ENCODE data around the gene SCAANT1. TPM values are rescaled to one million over a fixed set of nuclear protein-coding genes. Genes with fewer than 3 reads are reported as not detected.

Gene SCAANT1
- total and polyA plus RNA-seq, 2 of the 8 experiments (the other 6 are each of a cell fraction or from before 2014, with no cell fraction given), result not detected

GRCh38 chr3:63932509-63933212 lies 20.5 kb upstream of the SCAANT1 start:
- no peaks in the 10 kb centered on the region for H3K9me3 ChIP-seq (ENCODE audit: insufficient read depth in 2 of 2, low read depth in 1 of 2, low read length in 1 of 2)
- H3K18ac ChIP-seq (ENCODE audit: extremely low read depth, low read length), result no peak overlapping the region
- no peak overlapping the region for H2AFZ ChIP-seq (ENCODE audit: low read length)
- H3K4ac ChIP-seq (replicated peaks; ENCODE audit: insufficient read length, low read depth, low read length), result no peak overlapping the region
- ChIA-PET POLR2A (ENCODE audit: partially characterized antibody) (no interaction called here), CTCF (ENCODE audit: partially characterized antibody) (interaction anchor here (0.6 kb wide), 1 partner anchor 583 kb away, joined by 3 read pairs; no protein-coding TSS in a partner anchor)
- no peak overlapping the region for H3K27ac ChIP-seq (ENCODE audit: low read depth, low read length)
- H2BK20ac ChIP-seq (ENCODE audit: low read length), result no peak overlapping the region
- peaks cover 0 to 2% of the 10 kb centered on the region in 2 experiments for H4K20me1 ChIP-seq (replicated peaks in 1 of 2; ENCODE audit: control insufficient read depth in 1 of 2, insufficient read depth in 2 of 2, low read length in 2 of 2)
- no peak overlapping the region for H4K8ac ChIP-seq (ENCODE audit: extremely low read depth, insufficient read depth, low read length)
- no peak for DNase-seq (ENCODE audit: low read depth in 1 of 2, low spot score in 2 of 2)
- H3K23me2 ChIP-seq (ENCODE audit: low read depth, low read length), result no peaks in the 10 kb centered on the region
- no peak overlapping the region for H3K23ac ChIP-seq (ENCODE audit: insufficient read length)
- FAIRE-seq, result no peak
- no peak overlapping the region for H2AK5ac ChIP-seq (ENCODE audit: low read depth, low read length)
- H3K27me3 ChIP-seq (replicated peaks in 1 of 4; ENCODE audit: control insufficient read depth in 3 of 4, extremely low read depth in 1 of 4, insufficient read depth in 3 of 4, low read length in 3 of 4), result no peaks in the 10 kb centered on the region
- no peak overlapping the region for H3K4me3 ChIP-seq (ENCODE audit: extremely low read depth in 1 of 4, insufficient read depth in 2 of 4, low read depth in 3 of 4, low read length in 4 of 4)
- no peak overlapping the region for H2BK15ac ChIP-seq (ENCODE audit: low read length)
- H3K79me2 ChIP-seq (ENCODE audit: control insufficient read depth in 1 of 2, insufficient read depth in 2 of 2, low read length in 2 of 2), result peaks cover 0 to 20% of the 10 kb centered on the region in 2 experiments; a peak in 2 of 4 replicates
- H2BK5ac ChIP-seq (ENCODE audit: low read depth, low read length), result no peak overlapping the region
- 86% methylated on average over 3 of the region's 3 CpGs; no CpG with 5 or more reads in 1 of the 2 experiments for WGBS, 2 experiments (ENCODE audit: extremely low coverage in 1 of 2, insufficient coverage in 1 of 2, insufficient read length in 1 of 2, insufficient replicate concordance in 2 of 2, low coverage in 1 of 2, low lambda C conversion rate in 2 of 2, missing lambda C conversion rate in 1 of 2)
- no peak overlapping the region for H3K56ac ChIP-seq (replicated peaks; ENCODE audit: insufficient read length, low read depth, low read length)
- no peak overlapping the region for H4K5ac ChIP-seq (ENCODE audit: insufficient read length, low read depth, low read length)
- H2BK120ac ChIP-seq (replicated peaks; ENCODE audit: low read depth, low read length), result no peak overlapping the region
- no peak overlapping the region for H2BK12ac ChIP-seq (ENCODE audit: low read depth, low read length)
- H3K9ac ChIP-seq (replicated peaks in 1 of 4; ENCODE audit: extremely low read depth in 1 of 4, low read depth in 3 of 4, low read length in 3 of 4), result no peak overlapping the region
- TF ChIP-seq CTBP2 (IDR thresholded peaks at IDR 0.05; ENCODE audit: borderline replicate concordance, insufficient read depth, insufficient read length, low read length) (no peak), CHD1 (IDR thresholded peaks at IDR 0.05; ENCODE audit: low read depth, low read length) (no peak), TBP (IDR thresholded peaks at IDR 0.05; ENCODE audit: low read depth, low read length) (no peak), BACH1 (IDR thresholded peaks at IDR 0.05; ENCODE audit: low read length) (no peak), GTF2F1 (IDR thresholded peaks at IDR 0.05; ENCODE audit: borderline replicate concordance, low read depth, low read length) (no peak), RBBP5 (IDR thresholded peaks at IDR 0.05; ENCODE audit: borderline replicate concordance, low read depth, low read length) (no peak), PHF8 (conservative IDR thresholded peaks at IDR 0.05; ENCODE audit: low read depth, low read length) (no peak), TAF7 (optimal IDR thresholded peaks at IDR 0.05; ENCODE audit: borderline replicate concordance, low read depth, low read length) (no peak), SRF (IDR thresholded peaks at IDR 0.05; ENCODE audit: low read depth, low read length) (no peak), POLR2A (IDR thresholded peaks at IDR 0.05; ENCODE audit: control extremely low read depth in 1 of 2, low read depth in 2 of 2, low read length in 2 of 2) (no peak), RFX5 (IDR thresholded peaks at IDR 0.05; ENCODE audit: borderline replicate concordance, low read depth, low read length) (no peak), MAFK (IDR thresholded peaks at IDR 0.05; ENCODE audit: low read depth, low read length) (no peak), SIRT6 (IDR thresholded peaks at IDR 0.05; ENCODE audit: low read length) (no peak)
- no peak overlapping the region for H3K14ac ChIP-seq (ENCODE audit: insufficient read length)
- peaks cover 0 to 6% (median 3%) of the 10 kb centered on the region in 4 experiments; a peak in 3 of 7 replicates for H3K4me1 ChIP-seq (replicated peaks in 1 of 4; ENCODE audit: control insufficient read depth in 3 of 4, insufficient read depth in 4 of 4, low read length in 3 of 4)
- no peak overlapping the region for H4K91ac ChIP-seq (replicated peaks; ENCODE audit: insufficient read length, low read length)
- H3K79me1 ChIP-seq (ENCODE audit: low read depth, low read length), result no peaks in the 10 kb centered on the region
- no peak overlapping the region for H3K4me2 ChIP-seq (ENCODE audit: insufficient read depth in 1 of 2, low read depth in 2 of 2, low read length in 2 of 2)
- H3K36me3 ChIP-seq (ENCODE audit: control insufficient read depth in 2 of 4, insufficient read depth in 4 of 4, low read length in 3 of 4), result no peaks in the 10 kb centered on the region
